T-helper 9 cell (primary cell): Measurements from ENCODE around the gene ANK3.

ENCODE experiments used
- DNase-seq: peaks from one replicate; pipeline ENCODE4 v3.0.0-alpha.2; 2020

Gene ANK3

GRCh38 chr10:60169111-60169510 lies 220.6 kb downstream of the ANK3 start:
- DNase-seq = no peak

GRCh38 chr10:60167050-60167449 lies 222.6 kb downstream of the ANK3 start:
- DNase-seq = no peak

DNA sequence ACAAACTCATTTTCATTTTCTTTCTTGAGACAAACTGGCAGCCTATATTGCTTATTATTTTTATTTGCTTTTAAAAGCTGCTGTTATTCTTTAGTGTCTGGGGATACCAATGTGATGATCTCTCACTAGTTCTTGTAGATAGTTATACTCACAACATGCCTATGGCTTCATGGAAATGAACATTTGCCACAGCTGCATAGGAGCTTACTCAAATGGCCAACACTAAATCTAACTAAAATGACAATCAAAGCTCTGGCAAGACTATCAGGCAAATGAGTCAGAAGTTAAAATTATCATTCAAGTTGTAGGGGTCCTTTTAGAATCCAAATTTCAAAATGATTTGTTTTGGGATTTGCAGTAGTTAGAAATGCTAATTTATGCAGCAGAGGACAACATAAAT lies 225.9 kb downstream of the ANK3 start:
- no peak for DNase-seq

DNA sequence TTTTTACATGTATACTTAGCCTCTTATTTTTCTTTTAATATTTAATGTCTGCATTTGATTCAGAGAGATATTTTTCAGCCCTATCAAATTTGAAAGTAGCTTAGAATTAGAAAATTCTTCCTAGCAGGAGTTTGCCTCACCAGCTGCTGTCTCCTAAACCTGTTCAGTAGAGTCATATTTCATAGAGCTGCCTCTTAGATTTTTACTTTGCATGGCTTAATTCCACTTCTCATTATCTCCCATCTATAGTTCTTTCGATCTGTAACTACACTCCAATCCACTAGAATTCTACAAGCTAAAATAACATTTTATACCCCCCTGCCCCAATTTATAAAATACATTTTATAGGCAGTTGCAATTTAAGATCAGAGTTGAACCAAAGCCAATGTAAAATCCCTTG lies 227.0 kb downstream of the ANK3 start:
- DNase-seq = no peak

DNA sequence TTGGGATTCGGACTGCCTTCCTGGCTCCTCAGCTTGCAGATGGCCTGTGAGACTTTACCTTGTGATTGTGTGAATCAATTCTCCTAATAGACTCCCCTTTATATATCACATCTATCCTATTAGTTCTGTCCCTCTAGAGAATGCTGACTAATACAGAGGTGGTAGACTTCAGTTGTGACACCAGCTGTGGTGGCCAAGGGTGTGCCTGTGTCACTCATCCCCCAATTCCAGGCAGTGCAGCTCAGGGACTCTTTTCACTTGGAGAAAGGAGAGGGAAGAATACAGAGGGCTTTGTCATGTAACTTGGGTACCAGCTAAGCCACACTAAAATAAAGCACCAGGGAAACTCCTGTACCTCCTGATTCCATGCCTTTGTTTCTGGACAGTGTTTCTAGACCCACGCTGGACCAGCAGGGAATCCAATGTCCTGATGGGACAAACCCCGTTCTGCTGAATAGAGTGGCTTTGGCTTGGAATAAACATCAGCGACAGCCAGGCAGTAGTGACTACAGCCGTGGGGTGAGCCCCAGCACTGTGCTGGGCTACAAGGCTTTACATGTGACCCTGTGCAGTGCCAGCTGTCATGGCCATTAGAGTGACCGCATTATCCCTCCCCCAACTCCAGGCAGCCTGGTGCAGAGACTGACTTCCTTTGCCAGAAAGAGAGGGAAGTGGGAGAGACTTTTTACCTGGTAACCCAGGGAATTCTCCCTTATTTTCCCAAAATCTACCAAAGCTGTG lies 233.6 kb downstream of the ANK3 start:
- no peak for DNase-seq

GRCh38 chr10:60155099-60155877 lies 234.4 kb downstream of the ANK3 start:
- no peak for DNase-seq

GRCh38 chr10:60149003-60149402 lies 240.7 kb downstream of the ANK3 start:
- no peak for DNase-seq

- DNase-seq = no peak
Measured at GRCh38 chr10:60148266-60148840, 241.3 kb downstream of the ANK3 start.

- no peak for DNase-seq
Measured at GRCh38 chr10:60147576-60148265, 242.0 kb downstream of the ANK3 start.

- DNase-seq = no peak
Measured at GRCh38 chr10:60147025-60147424, 242.7 kb downstream of the ANK3 start.

DNA sequence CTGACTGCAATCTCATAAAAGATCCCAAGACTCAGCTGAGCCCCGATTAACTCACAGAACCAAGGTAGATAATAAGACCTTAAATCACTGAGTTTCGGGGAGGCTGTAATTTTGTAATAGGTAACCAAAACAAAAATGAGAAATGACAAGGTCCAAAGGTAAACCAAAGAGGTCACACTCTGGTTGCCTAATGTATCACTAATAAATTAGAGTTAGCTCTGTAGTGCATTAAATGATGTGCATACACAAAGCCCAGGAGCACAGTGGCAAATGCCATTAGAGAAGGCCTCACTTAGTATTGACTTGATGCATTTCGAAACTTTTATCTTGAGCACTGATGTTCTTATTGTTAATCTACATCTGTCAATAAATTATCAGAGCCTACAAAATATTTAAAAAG lies 245.6 kb downstream of the ANK3 start:
- DNase-seq = no peak

GRCh38 chr10:60142736-60143135 lies 246.9 kb downstream of the ANK3 start:
- DNase-seq = no peak

DNA sequence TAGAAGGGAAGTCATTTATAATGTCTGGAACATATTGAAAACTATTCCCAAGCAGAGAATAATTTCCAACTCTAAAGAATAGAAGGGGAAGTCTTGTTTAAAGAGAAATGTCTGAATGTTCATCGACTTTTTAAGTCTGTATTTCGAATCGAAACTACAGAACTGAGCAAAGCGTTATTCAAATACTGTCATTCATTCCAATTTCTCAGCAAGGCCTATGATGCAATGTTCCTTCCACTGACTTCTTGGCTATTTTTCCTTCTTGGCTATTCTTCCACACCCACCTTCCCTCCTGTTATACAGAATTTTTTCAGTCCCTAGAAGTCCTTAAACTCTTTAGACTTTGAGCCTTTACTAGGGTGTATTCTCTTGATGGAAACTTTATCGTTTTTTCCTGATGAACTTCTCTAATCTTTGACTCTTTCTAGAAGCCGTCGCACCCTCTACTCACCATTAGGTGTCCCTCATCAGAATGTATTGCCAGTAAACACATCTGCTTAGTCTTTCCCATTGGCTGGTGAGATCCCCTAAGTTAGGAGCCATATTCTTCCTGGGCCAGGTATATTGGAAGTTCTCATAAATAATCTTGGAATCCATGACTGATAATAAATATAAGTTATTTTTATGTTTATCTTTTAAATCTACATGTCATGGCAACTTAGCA lies 247.6 kb downstream of the ANK3 start:
- no peak for DNase-seq

GRCh38 chr10:60140651-60141632 lies 248.7 kb downstream of the ANK3 start:
- no peak for DNase-seq

DNA sequence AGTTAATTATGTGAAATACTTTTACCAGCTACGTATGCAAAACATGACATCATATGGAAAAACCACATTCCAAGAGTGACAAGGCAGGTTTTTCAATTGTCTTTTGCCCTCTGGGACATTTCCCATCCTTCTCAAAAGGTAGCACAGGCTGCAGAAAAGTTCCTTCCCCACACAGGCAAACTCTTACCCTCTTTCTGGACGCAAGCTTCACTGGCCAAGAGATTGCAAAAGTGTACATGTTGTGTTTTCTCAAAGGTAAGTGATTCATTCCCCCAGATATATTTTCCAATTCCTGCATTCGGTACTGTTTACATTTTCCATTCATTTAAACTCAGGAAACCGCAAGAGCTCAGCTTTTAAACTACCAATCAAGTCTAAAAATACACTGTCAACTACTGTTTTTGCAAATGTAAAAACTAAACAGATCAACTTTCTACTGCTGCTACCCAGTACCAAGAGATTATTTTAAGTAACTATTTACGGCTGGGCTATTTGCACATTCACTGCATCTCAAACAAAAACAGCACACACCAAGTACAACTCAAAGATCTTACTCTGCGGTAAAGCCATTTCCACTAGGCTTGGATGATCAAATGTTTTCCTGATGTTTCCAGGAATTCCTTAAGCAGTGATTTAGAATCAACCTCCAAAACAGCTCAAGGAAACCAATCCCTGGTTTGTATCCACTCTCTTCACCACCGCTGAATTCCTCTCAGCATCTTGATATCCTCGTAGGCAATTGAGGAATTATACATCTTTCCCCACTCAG lies 249.7 kb downstream of the ANK3 start:
- no peak for DNase-seq

DNA sequence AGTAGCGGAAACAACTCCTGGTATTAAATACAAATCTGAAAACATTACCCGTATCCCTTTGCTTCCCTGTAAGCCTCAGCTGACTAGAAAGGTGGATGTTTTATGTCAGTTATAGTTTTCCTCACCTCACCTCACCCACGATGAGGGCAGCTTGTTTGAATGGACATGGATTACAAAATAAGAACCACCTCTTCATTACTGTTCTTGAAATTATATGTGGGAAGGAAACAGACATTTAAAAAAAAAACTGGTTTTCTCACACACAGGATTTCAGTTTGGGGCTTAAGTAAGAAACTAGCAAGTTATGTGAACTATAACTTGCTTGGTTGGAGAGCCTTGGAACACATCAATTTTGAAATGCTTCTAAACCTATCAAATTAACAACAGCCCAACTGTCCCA lies 250.4 kb downstream of the ANK3 start:
- no peak for DNase-seq

- DNase-seq = no peak
Measured at GRCh38 chr10:60138842-60139241, 250.8 kb downstream of the ANK3 start.

DNA sequence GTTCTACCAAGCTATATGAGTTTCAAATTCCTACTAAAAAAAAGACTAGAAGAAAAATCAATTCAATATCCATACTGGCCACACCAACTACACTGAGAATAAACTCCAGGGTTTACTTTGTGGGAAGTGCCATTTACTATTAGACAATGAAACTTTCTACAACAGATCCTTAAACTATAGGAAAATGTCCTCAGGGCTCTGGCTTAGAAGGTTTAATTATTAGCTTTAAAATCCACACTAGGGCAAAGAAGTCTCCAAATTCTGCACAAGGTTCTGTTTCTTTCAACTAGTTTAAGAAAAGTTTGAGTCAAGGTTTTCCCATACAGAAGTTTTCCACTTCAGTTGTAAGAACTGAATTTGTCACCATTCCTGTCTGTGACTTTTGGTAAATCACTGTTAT lies 251.6 kb downstream of the ANK3 start:
- DNase-seq = no peak

- no peak for DNase-seq
Measured at GRCh38 chr10:60137292-60137992, 252.2 kb downstream of the ANK3 start.

GRCh38 chr10:60135020-60135419 lies 254.7 kb downstream of the ANK3 start:
- no peak for DNase-seq
